HG03575 (cell line): Measurements from ENCODE around the gene CDKL5.
"Not testable (repeated sequence)": the region's sequence is repeated elsewhere in the genome, so short reads cannot be mapped to it uniquely, and the experiment has no call there.

Experiments used
- ATAC-seq: cut with Tn5 transposase; IDR thresholded peaks from one replicate; pipeline ENCODE4 v1.9.1; 2021; ENCODE audit not compliant: unreplicated experiment, insufficient number of reproducible peaks, low FRiP score; ENCODE audit errors: extremely low read depth

CDKL5 gene

GRCh38 chrX:18557879-18558278, 132.5 kb downstream of the CDKL5 start:
- ATAC-seq = no peak

- no peak for ATAC-seq
These were observed 133.4 kb downstream of the CDKL5 start for GRCh38 chrX:18558799-18559198.

GRCh38 chrX:18561020-18561419, 135.6 kb downstream of the CDKL5 start:
- no peak for ATAC-seq

- no peak for ATAC-seq
These were observed 140.3 kb downstream of the CDKL5 start for GRCh38 chrX:18565727-18566126.

- ATAC-seq = no peak
These were observed 141.3 kb downstream of the CDKL5 start for GRCh38 chrX:18566748-18567147.

DNA sequence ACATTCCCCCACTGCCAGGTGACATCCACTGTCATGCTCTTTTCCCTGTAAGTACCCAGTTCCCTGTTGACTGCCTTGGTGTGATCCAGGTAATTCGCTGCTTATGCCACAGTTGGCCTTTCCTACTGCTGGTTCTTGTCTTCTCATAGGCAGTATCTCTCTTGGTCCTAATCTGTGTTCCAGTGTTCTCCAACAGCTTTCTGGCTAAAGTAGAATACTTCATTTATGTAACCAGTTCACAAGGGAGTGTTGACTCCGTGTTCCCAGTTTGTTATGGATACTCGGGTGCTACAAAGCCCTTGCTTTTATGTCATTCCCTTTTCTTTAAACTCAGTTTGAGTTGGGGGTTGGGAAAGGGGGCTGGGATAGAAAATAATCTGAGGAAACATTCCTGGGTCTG, 148.1 kb downstream of the CDKL5 start:
- no peak for ATAC-seq

GRCh38 chrX:18574591-18574990, 149.2 kb downstream of the CDKL5 start:
- ATAC-seq = no peak

GRCh38 chrX:18575744-18576143, 150.3 kb downstream of the CDKL5 start:
- no peak for ATAC-seq

DNA sequence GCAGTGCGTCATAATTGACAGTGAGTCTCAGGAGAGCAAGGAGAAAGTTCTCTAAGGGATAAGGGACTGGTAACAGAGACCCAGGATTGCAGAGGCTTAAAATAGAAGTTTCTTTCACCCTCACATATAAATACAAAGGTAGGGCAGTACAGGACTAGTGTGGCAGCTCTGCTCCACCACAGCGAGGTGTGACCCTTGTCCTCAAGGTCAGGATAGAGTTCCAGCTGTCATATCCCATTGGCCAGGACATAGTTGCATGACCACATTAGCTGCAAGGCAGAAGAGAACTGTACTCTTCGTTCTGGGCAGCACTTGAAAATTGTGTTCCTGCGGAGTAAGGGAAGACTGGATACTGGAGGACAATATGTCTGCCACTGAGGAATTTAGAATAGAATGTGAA, 152.0 kb downstream of the CDKL5 start:
- no peak for ATAC-seq

DNA sequence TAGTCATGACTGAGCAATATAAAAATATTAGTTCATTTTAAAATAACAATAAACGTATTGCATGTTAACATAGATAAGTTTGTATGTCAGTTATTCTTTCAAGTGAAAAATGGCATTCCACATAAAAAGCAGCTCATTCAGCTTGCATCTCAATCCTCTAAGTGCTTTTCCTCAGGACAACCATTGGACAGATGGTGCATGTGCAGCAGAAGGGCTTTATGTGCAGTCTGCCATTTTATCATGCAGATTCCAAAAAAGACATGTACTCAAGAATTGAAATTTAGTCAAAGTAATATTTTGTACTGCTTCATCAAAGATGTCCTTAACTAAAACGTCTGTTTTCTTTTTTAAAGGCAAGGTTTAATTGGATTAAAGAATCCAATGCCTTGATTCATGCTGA, 153.1 kb downstream of the CDKL5 start:
- no peak for ATAC-seq

DNA sequence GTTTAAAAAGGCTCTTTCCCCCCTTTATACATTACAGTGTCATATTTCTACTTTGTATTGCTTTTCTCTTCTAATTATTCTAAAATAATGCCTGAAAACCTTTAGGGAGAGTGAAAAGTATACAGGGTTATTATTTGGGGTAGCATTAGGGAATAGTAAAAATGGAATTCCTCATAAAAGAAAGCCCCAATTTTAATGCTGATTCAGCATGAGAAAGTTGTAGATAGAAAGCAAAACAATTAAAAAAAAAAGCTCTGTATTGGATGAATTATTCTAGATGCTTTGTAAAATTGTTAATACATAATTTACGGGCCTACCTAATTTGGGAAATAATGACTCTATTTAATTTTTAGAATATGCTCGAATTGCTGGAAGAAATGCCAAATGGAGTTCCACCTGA, 154.1 kb downstream of the CDKL5 start:
- ATAC-seq = no peak

DNA sequence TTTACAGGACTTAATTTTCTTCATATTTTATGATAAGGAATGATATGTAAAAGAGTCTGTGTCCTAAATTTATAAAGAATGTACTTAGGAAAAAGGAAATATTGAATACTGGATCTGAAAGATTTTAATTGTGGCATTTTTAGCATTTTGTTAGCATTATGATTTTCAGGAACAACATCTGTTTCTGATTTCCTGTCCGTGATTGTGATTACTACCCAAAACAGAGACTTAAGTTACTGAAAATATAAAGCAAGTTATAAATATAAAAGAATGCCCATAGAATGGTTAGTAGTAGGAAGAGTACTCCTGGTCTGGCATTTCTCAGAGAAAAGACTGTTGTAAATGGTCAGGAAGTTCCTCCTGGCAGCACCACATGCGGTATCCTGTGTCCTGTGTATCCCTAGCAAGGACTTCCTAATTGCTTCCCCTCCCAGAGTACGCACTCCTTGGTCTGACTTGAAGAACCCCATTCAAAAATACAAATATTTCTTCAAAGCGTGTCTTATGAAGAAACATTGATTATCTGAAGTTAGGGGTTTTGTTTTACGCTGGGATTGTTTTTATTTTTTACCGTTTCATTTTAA, 157.6 kb downstream of the CDKL5 start:
- no peak for ATAC-seq

DNA sequence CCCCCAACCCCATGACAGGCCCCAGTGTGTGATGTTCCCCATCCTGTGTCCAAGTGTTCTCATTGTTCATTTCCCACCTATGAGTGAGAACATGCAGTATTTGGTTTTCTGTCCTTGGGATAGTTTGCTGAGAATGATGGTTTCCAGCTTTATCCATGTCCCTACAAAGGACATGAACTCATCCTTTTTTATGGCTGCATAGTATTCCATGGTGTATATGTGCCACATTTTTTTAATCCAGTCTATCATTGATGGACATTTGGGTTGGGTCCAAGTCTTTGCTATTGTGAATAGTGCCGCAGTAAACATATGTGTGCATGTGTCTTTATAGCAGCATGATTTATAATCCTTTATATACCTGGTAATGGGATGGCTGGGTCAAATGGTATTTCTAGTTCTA, 163.9 kb downstream of the CDKL5 start:
- ATAC-seq = not testable (repeated sequence)

DNA sequence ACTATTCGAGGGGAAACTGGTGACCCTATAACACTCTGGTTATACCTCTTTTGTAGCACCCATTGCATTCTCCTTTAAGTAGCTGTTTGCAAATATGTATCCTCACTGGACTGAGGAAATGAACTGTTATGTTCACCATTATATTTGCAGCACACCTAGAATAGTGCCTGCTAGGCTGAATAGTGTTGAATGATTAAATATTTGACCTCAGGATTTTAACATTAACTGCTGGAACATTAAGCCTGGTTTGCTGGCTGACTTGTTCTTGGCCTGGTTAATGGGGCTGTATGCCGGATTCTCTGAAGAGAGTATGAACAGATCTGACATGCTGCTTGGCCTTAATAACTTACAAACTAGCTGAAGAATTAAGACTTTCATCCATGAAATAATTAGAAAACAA, 166.4 kb downstream of the CDKL5 start:
- no peak for ATAC-seq

- no peak for ATAC-seq
These were observed 168.7 kb downstream of the CDKL5 start for GRCh38 chrX:18594079-18594478.

DNA sequence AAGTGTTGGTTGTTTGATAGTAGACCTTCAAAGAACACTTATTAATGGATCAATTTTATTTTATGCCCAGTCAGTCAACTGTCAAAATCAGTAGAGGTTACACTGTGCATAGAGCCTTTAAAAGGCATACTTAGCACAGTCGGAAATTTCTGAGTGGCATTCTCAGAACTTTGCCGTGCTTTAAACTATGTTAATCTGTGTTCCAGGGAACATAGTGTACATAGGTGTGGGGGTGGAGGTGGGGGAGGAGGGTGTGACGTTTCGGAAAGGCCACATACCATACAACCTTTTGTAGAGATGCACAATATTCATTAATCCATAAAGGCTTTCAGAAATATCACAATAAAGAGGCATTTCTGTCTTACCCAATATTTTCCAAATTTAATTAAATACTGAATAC, 170.7 kb downstream of the CDKL5 start:
- ATAC-seq = no peak

- no peak for ATAC-seq
These were observed 173.0 kb downstream of the CDKL5 start for GRCh38 chrX:18598413-18598812.

- ATAC-seq = no peak
These were observed 182.6 kb downstream of the CDKL5 start for GRCh38 chrX:18607966-18608365.

DNA sequence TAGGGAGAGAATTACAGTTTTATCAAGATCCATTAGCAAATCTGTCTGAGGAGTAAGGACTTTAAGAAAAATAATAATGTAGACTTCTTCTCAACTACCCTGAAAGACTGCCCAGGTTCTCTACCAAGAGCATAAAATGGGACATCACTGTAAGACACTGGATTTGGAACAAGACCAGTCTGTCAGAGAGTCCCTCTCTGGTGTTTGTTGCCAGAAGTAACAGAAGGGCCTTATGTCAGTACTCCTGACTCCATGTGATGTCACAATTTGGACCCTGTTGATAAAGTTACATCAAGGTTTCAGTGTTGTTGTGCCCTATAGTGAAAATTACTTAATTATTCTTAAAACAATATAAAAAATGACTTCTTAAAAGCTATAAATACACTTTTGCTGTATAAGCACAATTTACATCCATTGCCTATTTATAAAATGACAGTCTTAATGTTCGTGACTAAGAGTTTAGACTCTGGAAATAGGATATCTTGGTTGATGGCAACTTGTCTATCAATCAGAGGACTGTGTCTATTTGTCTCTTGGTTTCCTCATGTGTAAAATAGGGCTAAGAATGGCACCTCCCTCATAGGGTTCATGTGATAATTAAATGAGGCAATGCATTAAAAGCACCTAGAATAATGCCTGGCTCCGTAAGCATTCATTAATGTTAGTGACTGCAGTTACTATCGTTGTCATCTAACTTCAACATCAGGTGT, 188.7 kb downstream of the CDKL5 start:
- ATAC-seq = no peak

- ATAC-seq = no peak
These were observed 191.4 kb downstream of the CDKL5 start for GRCh38 chrX:18616688-18617406.
